IMR-90 (cell line): ENCODE results near the gene SV2C. TPM values are rescaled to one million over a fixed set of nuclear protein-coding genes. Genes with fewer than 3 reads are reported as not detected.

ENCODE experiments used
- ATAC-seq: fragments of 200-7000 bp; cut with Tn5 transposase; 2 replicates; pipeline ENCODE4 v1.9.1; 2020; ENCODE audit warnings: low read depth, mild to moderate bottlenecking, moderate library complexity
- BruUV-seq: library from RNA; stranded (reverse); fragments of 400-500 nt; replicated peaks from 2 replicates; lab custom pipeline; 2021; lab: Mats Ljungman, UMichigan
- CTCF ChIA-PET: fragments of 300-600 bp; formaldehyde crosslinking; extraction: SDS; loops from one replicate; lab custom pipeline; 2021; ENCODE audit warnings: antibody characterized with exemption; lab: Yijun Ruan, JAX
- POLR2A ChIA-PET: fragments of 300-600 bp; sonication (Branson Sonifier 250); formaldehyde crosslinking; loops from one replicate; lab custom pipeline; 2022; ENCODE audit warnings: antibody characterized with exemption; ENCODE audit not compliant: unreplicated experiment; lab: Charles Lee
- DNase-seq: peaks from one replicate; pipeline ENCODE4 v3.0.0; 2013
- H2AFZ ChIP-seq: replicated peaks from 2 replicates; pipeline ENCODE3; 2013; ENCODE audit warnings: low read length, mild to moderate bottlenecking; ENCODE audit not compliant: poor library complexity
- H2AK5ac ChIP-seq: 2 replicates; pipeline ENCODE4 v1.6.1; 2013; ENCODE audit warnings: low read depth, low read length, inconsistent platforms
- H2AK9ac ChIP-seq: replicated peaks from 2 replicates; pipeline ENCODE3; 2013; ENCODE audit warnings: mild to moderate bottlenecking, low read depth, low read length, moderate library complexity; ENCODE audit not compliant: poor library complexity
- H2BK120ac ChIP-seq: 2 replicates; pipeline ENCODE4 v1.6.1; 2013; ENCODE audit warnings: low read depth, low read length, inconsistent platforms
- H2BK15ac ChIP-seq: 3 replicates; pipeline ENCODE4 v1.6.1; 2013; ENCODE audit warnings: low read depth, low read length, inconsistent platforms
- H2BK20ac ChIP-seq: 2 replicates; pipeline ENCODE4 v1.6.1; 2013; ENCODE audit warnings: low read depth, mild to moderate bottlenecking, inconsistent platforms, low read length, moderate library complexity
- H2BK5ac ChIP-seq: 2 replicates; pipeline ENCODE4 v1.6.1; 2013; ENCODE audit warnings: mild to moderate bottlenecking, low read depth, low read length, inconsistent platforms; ENCODE audit not compliant: poor library complexity, severe bottlenecking
- H3K14ac ChIP-seq: replicated peaks from 2 replicates; pipeline ENCODE4 v1.6.1; 2013; ENCODE audit warnings: low read depth, low read length, inconsistent platforms
- H3K18ac ChIP-seq: 2 replicates; pipeline ENCODE4 v1.6.1; 2013; ENCODE audit warnings: low read depth, low read length, control low read depth
- H3K23ac ChIP-seq: 2 replicates; pipeline ENCODE4 v1.6.1; 2013; ENCODE audit warnings: low read depth, low read length, inconsistent platforms
- H3K27ac ChIP-seq: 2 replicates; pipeline ENCODE4 v1.5.1; 2013; ENCODE audit warnings: mild to moderate bottlenecking, control low read depth, low read length; ENCODE audit not compliant: insufficient read depth
- H3K27me3 ChIP-seq: 2 replicates; pipeline ENCODE4 v1.6.1; 2013; ENCODE audit warnings: low read length; ENCODE audit not compliant: control insufficient read depth, insufficient read depth
- H3K36me3 ChIP-seq: 2 replicates; pipeline ENCODE4 v1.6.1; 2013; ENCODE audit warnings: low read length, mixed read lengths; ENCODE audit not compliant: control insufficient read depth, insufficient read depth
- H3K4ac ChIP-seq: 2 replicates; pipeline ENCODE4 v1.6.1; 2013; ENCODE audit warnings: low read depth, low read length, inconsistent platforms
- H3K4me1 ChIP-seq: 2 replicates; pipeline ENCODE4 v1.6.1; 2013; ENCODE audit warnings: low read length, mixed read lengths; ENCODE audit not compliant: control insufficient read depth, insufficient read depth
- H3K4me2 ChIP-seq: 2 replicates; pipeline ENCODE4 v1.6.1; 2013; ENCODE audit warnings: low read depth, mild to moderate bottlenecking, control low read depth, low read length, moderate library complexity
- H3K4me3 ChIP-seq: 2 replicates; pipeline ENCODE4 v1.5.1; 2013; ENCODE audit warnings: low read depth, mild to moderate bottlenecking, control low read depth, low read length, moderate library complexity; ENCODE audit not compliant: insufficient read depth
- H3K56ac ChIP-seq: 2 replicates; pipeline ENCODE4 v1.6.1; 2013; ENCODE audit warnings: low read length, inconsistent platforms; ENCODE audit not compliant: insufficient read depth; ENCODE audit errors: extremely low read depth
- H3K79me1 ChIP-seq, 2 experiments: 2 replicates each; pipeline ENCODE4 v1.6.1; 2013; ENCODE audit warnings: low read length in 2 of 2, inconsistent platforms in 1 of 2, low read depth in 1 of 2
- H3K9ac ChIP-seq: 2 replicates; pipeline ENCODE4 v1.6.1; 2013; ENCODE audit warnings: low read depth, low read length, control low read depth
- H3K9me1 ChIP-seq: 2 replicates; pipeline ENCODE4 v1.6.1; 2013; ENCODE audit warnings: low read length, inconsistent platforms; ENCODE audit not compliant: insufficient read depth
- H3K9me3 ChIP-seq: 2 replicates; pipeline ENCODE4 v1.6.1; 2013; ENCODE audit warnings: low read length; ENCODE audit not compliant: control insufficient read depth, insufficient read depth
- H4K20me1 ChIP-seq: 2 replicates; pipeline ENCODE4 v1.6.1; 2013; ENCODE audit warnings: low read length, inconsistent platforms; ENCODE audit not compliant: insufficient read depth
- H4K5ac ChIP-seq: 2 replicates; pipeline ENCODE4 v1.6.1; 2013; ENCODE audit warnings: mild to moderate bottlenecking, low read depth, low read length, control low read depth
- H4K8ac ChIP-seq, 2 experiments: 2 replicates each; pipeline ENCODE4 v1.6.1; 2013; ENCODE audit warnings: low read depth in 2 of 2, low read length in 2 of 2, control low read depth in 1 of 2, inconsistent platforms in 1 of 2
- H4K91ac ChIP-seq: 2 replicates; pipeline ENCODE4 v1.6.1; 2013; ENCODE audit warnings: low read depth, low read length, inconsistent platforms; ENCODE audit not compliant: insufficient read depth
- BHLHE40 ChIP-seq: fragments of 150-350 bp; IDR thresholded peaks from 2 replicates; pipeline ENCODE4 v1.6.1; 2016; ENCODE audit warnings: mild to moderate bottlenecking, low read depth, low read length
- CEBPB ChIP-seq: IDR thresholded peaks from 2 replicates; pipeline ENCODE4 v1.6.1; 2012; ENCODE audit warnings: low read depth, low read length, improper control_type of control experiment
- CHD1 ChIP-seq: IDR thresholded peaks from 2 replicates; pipeline ENCODE4 v1.6.1; 2012; ENCODE audit warnings: low read depth, low read length, improper control_type of control experiment
- ELK1 ChIP-seq: fragments of 150-350 bp; IDR thresholded peaks from 2 replicates; pipeline ENCODE4 v1.6.1; 2016; ENCODE audit warnings: low read depth, mild to moderate bottlenecking, low read length, moderate library complexity, borderline replicate concordance
- FOS ChIP-seq: fragments of 150-350 bp; IDR thresholded peaks from 2 replicates; pipeline ENCODE4 v1.6.1; 2016; ENCODE audit warnings: low read depth, low read length
- MAFK ChIP-seq: IDR thresholded peaks from 2 replicates; pipeline ENCODE4 v1.6.1; 2012; ENCODE audit warnings: low read depth, low read length, improper control_type of control experiment
- MAZ ChIP-seq: IDR thresholded peaks from 2 replicates; pipeline ENCODE4 v1.6.1; 2012; ENCODE audit warnings: low read depth, mild to moderate bottlenecking, low read length, improper control_type of control experiment, moderate library complexity, borderline replicate concordance
- MXI1 ChIP-seq: IDR thresholded peaks from 2 replicates; pipeline ENCODE4 v1.6.1; 2012; ENCODE audit warnings: low read depth, mild to moderate bottlenecking, low read length, moderate library complexity, borderline replicate concordance
- NFE2L2 ChIP-seq: fragments of 150-350 bp; IDR thresholded peaks from 2 replicates; pipeline ENCODE4 v1.6.1; 2016; ENCODE audit warnings: low read depth, mild to moderate bottlenecking, low read length
- POLR2A ChIP-seq: IDR thresholded peaks from 2 replicates; pipeline ENCODE4 v1.6.1; 2012; ENCODE audit warnings: mild to moderate bottlenecking, low read depth, low read length
- RAD21 ChIP-seq: IDR thresholded peaks from 2 replicates; pipeline ENCODE4 v1.6.1; 2012; ENCODE audit warnings: low read length, improper control_type of control experiment
- RCOR1 ChIP-seq: IDR thresholded peaks from 2 replicates; pipeline ENCODE4 v1.6.1; 2012; ENCODE audit warnings: mild to moderate bottlenecking, low read length, improper control_type of control experiment; ENCODE audit not compliant: insufficient replicate concordance
- RFX5 ChIP-seq: IDR thresholded peaks from 2 replicates; pipeline ENCODE4 v1.8.0; 2012; ENCODE audit warnings: low read depth, mild to moderate bottlenecking, low read length, moderate library complexity
- SMC3 ChIP-seq: fragments of 150-350 bp; IDR thresholded peaks from 2 replicates; pipeline ENCODE4 v1.6.1; 2016; ENCODE audit warnings: low read depth, mild to moderate bottlenecking, antibody characterized with exemption, low read length, moderate library complexity
- USF2 ChIP-seq: fragments of 150-350 bp; IDR thresholded peaks from 2 replicates; pipeline ENCODE4 v1.6.1; 2017; ENCODE audit warnings: mild to moderate bottlenecking, antibody characterized with exemption, low read length, low read depth
- WGBS, 2 experiments: methylation state at CpG; one replicate each; pipeline versions ENCODE4 v1.1.5 to v1.1.7; 2013; ENCODE audit warnings: missing lambda C conversion rate in 2 of 2; ENCODE audit not compliant: insufficient read length in 1 of 2; ENCODE audit errors: extremely low coverage in 2 of 2; 5-methylcytosine and 5-hydroxymethylcytosine counted together
- dilution Hi-C: fragments of 300-500 bp; cut with HindIII; formaldehyde crosslinking; loops from one replicate; pipeline ENCODE4 v1.14.3; 2018; ENCODE audit warnings: low sequenced_read_pairs; ENCODE audit not compliant: unreplicated experiment
- in situ Hi-C: fragments of 300-500 bp; cut with MboI; formaldehyde crosslinking; loops from 3 replicates; pipeline ENCODE4 v1.14.3; 2019; ENCODE audit warnings: low sequenced_read_pairs, inconsistent platforms, mixed read lengths
- intact Hi-C: fragments of 100-400 bp; cut with micrococcal nuclease; formaldehyde crosslinking; loops from 2 replicates; pipeline ENCODE4 v1.10.0; 2022
- polyA plus RNA-seq, 3 experiments: library from polyadenylated mRNA; depleted of rRNA; stranded (reverse); fragments of >200 nt; gene quantifications; 2 replicates each; pipeline ENCODE4 v1.2.3, GENCODE V29; 2012; ENCODE audit warnings: low replicate concordance in 1 of 3
- total RNA-seq: library from RNA; depleted of rRNA; stranded (reverse); fragments of >200 nt; gene quantifications from 2 replicates; pipeline ENCODE4 v1.2.3, GENCODE V29; 2012
- TF ChIP-seq, protein P1 (sequence below): conservative IDR thresholded peaks from 2 replicates; pipeline ENCODE4 v1.5.1; 2012; ENCODE audit warnings: mild to moderate bottlenecking, low read depth, low read length, improper control_type of control experiment

Gene SV2C
- total and polyA plus RNA-seq, 2 of the 4 experiments (the other 2 are of a cell fraction): not detected

DNA sequence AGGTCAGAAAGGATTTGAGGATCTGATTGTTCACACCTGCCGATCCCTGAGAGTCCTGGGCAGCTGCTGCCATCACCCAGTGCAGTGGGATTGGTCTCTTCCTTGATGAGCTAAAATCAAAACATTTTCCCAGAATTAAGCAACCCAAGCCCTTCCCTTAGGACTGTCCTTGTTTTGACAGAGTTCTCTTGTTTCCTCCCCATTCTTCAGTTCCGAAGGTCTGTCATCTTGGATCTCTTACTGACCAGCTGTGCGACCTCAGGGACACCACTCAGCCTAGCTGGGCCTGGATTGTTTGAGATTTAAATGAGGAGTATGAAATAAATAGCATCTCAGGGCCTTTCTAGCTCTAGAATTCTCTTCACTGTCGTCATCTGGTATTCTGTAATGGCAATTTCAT, 229.6 kb downstream of the SV2C start:
- no peak overlapping the region for H4K91ac ChIP-seq
- BruUV-seq: no TSS peak
- no peak overlapping the region for H4K8ac ChIP-seq
- ChIA-PET POLR2A (no interaction called here), CTCF (no interaction called here)
- no peak overlapping the region for H2BK120ac ChIP-seq
- dilution Hi-C loops (no loop called here), in situ Hi-C loops (no loop called here), intact Hi-C loops (no loop called here)
- H3K23ac ChIP-seq: no peak overlapping the region
- H3K27me3 ChIP-seq: no peaks in the 10 kb centered on the region
- H3K36me3 ChIP-seq: no peaks in the 10 kb centered on the region
- H3K56ac ChIP-seq: no peak overlapping the region
- H3K9ac ChIP-seq: no peak overlapping the region
- no peaks in the 10 kb centered on the region for H3K9me3 ChIP-seq
- no peak overlapping the region for H4K5ac ChIP-seq
- H2BK15ac ChIP-seq: no peak overlapping the region
- no peak overlapping the region for H3K18ac ChIP-seq
- H3K4me1 ChIP-seq: no peaks in the 10 kb centered on the region
- no peaks in the 10 kb centered on the region for H3K79me1 ChIP-seq
- TF ChIP-seq SMC3 (no peak), USF2 (no peak), MAZ (no peak), RAD21 (no peak), ELK1 (no peak), MAFK (no peak), RCOR1 (no peak), NFE2L2 (no peak), POLR2A (no peak), RFX5 (no peak), CHD1 (no peak), CEBPB (no peak), FOS (no peak), BHLHE40 (no peak), MXI1 (no peak)
- TF ChIP-seq, protein P1, sequence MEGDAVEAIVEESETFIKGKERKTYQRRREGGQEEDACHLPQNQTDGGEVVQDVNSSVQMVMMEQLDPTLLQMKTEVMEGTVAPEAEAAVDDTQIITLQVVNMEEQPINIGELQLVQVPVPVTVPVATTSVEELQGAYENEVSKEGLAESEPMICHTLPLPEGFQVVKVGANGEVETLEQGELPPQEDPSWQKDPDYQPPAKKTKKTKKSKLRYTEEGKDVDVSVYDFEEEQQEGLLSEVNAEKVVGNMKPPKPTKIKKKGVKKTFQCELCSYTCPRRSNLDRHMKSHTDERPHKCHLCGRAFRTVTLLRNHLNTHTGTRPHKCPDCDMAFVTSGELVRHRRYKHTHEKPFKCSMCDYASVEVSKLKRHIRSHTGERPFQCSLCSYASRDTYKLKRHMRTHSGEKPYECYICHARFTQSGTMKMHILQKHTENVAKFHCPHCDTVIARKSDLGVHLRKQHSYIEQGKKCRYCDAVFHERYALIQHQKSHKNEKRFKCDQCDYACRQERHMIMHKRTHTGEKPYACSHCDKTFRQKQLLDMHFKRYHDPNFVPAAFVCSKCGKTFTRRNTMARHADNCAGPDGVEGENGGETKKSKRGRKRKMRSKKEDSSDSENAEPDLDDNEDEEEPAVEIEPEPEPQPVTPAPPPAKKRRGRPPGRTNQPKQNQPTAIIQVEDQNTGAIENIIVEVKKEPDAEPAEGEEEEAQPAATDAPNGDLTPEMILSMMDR: no peak
- H3K9me1 ChIP-seq: no peaks in the 10 kb centered on the region
- no peak overlapping the region for H2AK5ac ChIP-seq
- no peak overlapping the region for H3K4ac ChIP-seq
- H3K4me2 ChIP-seq: no peak overlapping the region
- H3K4me3 ChIP-seq: no peak overlapping the region
- no peak overlapping the region for H3K27ac ChIP-seq
- DNase-seq: no peak
- no peak overlapping the region for H3K14ac ChIP-seq
- ATAC-seq: no peak
- H2BK20ac ChIP-seq: no peak overlapping the region
- H2BK5ac ChIP-seq: no peak overlapping the region
- H2AFZ ChIP-seq: no peak overlapping the region
- no peak overlapping the region for H2AK9ac ChIP-seq
- no CpG with 5 or more reads among the region's 4 CpGs for WGBS, 2 experiments
- no peaks in the 10 kb centered on the region for H4K20me1 ChIP-seq
